ENCODE data around the gene NCOA1. TPM values are rescaled to one million over a fixed set of nuclear protein-coding genes. Genes with fewer than 3 reads are reported as not detected.
"Not testable (repeated sequence)": the region's sequence is repeated elsewhere in the genome, so short reads cannot be mapped to it uniquely, and the experiment has no call there.

NCOA1 gene
- total RNA-seq, 1 donor from 2014 or later: 46.9 TPM

DNA sequence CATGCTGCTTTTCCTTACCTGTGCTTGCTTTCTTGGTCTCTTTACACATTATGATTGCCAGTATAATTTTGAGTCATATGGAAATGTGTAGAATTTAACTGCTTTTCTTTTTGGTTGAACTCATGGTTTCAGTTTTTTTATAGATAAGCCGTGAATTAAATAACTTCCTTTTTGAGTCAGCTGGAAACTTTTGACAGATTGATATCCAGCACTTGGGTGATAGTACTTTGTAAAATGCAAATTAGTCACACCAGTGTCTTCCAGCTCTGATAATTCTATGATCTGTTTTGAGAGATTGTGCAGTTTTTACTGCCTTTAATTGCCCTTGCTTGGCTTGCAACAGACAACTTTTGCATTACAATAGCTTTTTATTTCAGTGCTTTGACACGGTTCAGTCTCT lies 86.4 kb downstream of the NCOA1 start:
- intact Hi-C loops (cut with DNase I): no loop called here
- H3K9me3 ChIP-seq: no peaks in the 10 kb centered on the region
- TF ChIP-seq, protein P1, sequence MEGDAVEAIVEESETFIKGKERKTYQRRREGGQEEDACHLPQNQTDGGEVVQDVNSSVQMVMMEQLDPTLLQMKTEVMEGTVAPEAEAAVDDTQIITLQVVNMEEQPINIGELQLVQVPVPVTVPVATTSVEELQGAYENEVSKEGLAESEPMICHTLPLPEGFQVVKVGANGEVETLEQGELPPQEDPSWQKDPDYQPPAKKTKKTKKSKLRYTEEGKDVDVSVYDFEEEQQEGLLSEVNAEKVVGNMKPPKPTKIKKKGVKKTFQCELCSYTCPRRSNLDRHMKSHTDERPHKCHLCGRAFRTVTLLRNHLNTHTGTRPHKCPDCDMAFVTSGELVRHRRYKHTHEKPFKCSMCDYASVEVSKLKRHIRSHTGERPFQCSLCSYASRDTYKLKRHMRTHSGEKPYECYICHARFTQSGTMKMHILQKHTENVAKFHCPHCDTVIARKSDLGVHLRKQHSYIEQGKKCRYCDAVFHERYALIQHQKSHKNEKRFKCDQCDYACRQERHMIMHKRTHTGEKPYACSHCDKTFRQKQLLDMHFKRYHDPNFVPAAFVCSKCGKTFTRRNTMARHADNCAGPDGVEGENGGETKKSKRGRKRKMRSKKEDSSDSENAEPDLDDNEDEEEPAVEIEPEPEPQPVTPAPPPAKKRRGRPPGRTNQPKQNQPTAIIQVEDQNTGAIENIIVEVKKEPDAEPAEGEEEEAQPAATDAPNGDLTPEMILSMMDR (IDR thresholded peaks at IDR 0.05): no peak
- H3K36me3 ChIP-seq: no peaks in the 10 kb centered on the region
- no peak overlapping the region for H3K4me3 ChIP-seq
- DNase-seq (no peak), ATAC-seq (no peak)
- H3K27ac ChIP-seq: no peak overlapping the region
- no peaks in the 10 kb centered on the region for H3K4me1 ChIP-seq
- no peaks in the 10 kb centered on the region for H3K27me3 ChIP-seq

DNA sequence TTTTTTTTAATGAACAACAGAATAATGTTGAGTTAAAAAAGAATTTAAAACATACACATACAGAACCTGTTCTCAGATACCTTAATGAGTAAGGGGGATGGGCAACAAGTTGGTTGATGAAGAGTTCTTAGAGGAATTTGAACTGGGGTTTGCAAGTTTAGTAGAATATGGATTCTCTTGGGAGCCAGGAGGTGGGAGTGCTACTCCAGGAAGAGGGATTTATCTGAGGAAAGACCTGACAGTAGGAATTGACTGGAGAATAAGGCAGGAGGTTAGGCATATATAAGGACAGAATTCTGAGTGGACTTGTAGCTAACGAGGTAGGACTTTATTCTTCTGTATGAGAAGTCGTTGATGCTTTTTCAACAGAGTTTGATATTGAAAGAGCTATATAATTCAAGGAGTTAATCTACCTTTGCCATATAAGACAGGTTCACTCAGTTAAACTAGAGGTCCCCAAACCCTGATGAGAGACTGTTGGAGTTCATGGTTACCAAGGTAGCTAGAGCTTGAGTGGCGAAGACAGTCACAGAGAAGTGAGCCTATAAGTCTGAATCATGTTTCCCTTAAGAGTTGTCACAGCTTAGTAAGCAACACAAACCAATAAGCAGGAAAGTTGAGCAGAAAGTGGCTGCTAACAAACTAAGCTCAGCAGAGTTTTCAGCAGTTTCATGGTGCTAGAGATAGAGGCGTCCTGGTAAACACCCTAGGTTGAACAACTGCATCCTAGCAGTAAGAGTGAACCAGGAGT lies 88.2 kb downstream of the NCOA1 start:
- H3K4me1 ChIP-seq: no peaks in the 10 kb centered on the region
- no peak overlapping the region for H3K4me3 ChIP-seq
- TF ChIP-seq, protein P1 (IDR thresholded peaks at IDR 0.05): no peak
- no peak overlapping the region for H3K27ac ChIP-seq
- no peaks in the 10 kb centered on the region for H3K36me3 ChIP-seq
- no peaks in the 10 kb centered on the region for H3K27me3 ChIP-seq
- intact Hi-C loops (cut with DNase I): no loop called here
- no peaks in the 10 kb centered on the region for H3K9me3 ChIP-seq
- DNase-seq: no peak
- ATAC-seq: no peak

DNA sequence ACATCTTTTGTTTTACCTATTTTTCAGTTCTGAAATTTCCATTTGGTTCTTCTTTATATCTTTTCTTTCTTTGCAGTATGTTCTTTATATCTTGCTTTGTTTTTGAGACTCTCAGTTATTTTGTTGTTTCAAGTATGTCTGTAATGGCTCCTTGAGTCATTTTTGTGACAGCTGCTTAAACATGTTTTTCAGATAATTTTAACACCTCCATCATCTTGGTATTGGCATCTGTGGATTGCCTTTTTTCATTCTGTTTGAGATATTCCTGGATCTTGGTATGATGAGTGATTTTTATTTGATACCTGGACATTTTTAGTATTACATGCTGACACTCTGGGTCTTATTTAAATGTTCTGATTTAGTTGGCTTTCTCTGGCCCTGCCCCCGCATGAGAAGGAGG lies 89.5 kb downstream of the NCOA1 start:
- TF ChIP-seq, protein P1 (IDR thresholded peaks at IDR 0.05): no peak
- Histone ChIP-seq H3K4me1 (no peaks in the 10 kb centered on the region), H3K9me3 (no peaks in the 10 kb centered on the region), H3K36me3 (no peaks in the 10 kb centered on the region), H3K27ac (no peak overlapping the region), H3K4me3 (no peak overlapping the region), H3K27me3 (no peaks in the 10 kb centered on the region)
- DNase-seq: no peak
- intact Hi-C loops (cut with DNase I): no loop called here
- ATAC-seq: no peak

DNA sequence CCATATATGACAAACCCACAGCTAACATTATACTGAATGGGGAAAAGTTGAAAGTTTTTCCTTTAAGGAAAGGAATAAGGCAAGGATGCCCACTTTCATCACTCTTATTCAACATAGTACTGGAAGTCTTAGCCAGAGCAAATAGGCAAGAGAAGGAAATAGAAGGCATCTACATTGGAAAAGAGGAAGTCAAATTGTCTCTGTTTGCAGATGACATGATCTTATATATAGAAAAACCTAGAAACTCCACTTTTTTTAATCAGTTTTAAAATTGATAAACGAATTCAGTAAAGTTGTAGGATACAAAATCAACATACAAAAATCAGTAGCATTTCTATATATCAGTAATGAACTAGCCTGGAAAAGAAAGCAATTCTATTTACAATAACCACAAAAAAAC lies 90.9 kb downstream of the NCOA1 start:
- H3K4me3 ChIP-seq; H3K27ac ChIP-seq; H3K4me1 ChIP-seq; H3K9me3 ChIP-seq; ATAC-seq; DNase-seq; H3K27me3 ChIP-seq; H3K36me3 ChIP-seq; intact Hi-C loops (cut with DNase I): not testable (repeated sequence)

DNA sequence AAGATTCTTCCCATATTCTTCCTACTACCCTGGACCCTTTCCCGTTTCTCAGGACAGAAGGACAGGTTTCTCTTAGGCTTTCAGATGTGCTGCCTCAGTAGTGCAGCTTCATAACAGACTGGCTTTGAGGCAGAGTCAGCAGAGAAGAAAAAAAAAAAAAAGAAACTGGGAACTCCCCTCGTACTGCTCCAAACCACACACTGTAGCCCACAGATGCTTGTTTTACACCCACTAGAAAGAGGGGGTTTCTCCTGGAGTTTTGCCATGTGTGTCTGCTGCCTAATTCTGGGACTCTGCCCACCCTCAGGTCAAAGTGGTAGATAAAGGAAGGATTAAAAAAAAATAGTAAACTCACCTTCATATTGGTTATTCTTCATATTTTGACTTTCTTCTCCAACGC lies 95.9 kb downstream of the NCOA1 start:
- DNase-seq: no peak
- TF ChIP-seq, protein P1 (IDR thresholded peaks at IDR 0.05): no peak
- no peak for ATAC-seq
- no peaks in the 10 kb centered on the region for H3K4me1 ChIP-seq
- no peaks in the 10 kb centered on the region for H3K27me3 ChIP-seq
- intact Hi-C loops (cut with DNase I): no loop called here
- no peak overlapping the region for H3K27ac ChIP-seq
- H3K4me3 ChIP-seq: no peak overlapping the region
- H3K9me3 ChIP-seq: no peaks in the 10 kb centered on the region
- no peaks in the 10 kb centered on the region for H3K36me3 ChIP-seq

DNA sequence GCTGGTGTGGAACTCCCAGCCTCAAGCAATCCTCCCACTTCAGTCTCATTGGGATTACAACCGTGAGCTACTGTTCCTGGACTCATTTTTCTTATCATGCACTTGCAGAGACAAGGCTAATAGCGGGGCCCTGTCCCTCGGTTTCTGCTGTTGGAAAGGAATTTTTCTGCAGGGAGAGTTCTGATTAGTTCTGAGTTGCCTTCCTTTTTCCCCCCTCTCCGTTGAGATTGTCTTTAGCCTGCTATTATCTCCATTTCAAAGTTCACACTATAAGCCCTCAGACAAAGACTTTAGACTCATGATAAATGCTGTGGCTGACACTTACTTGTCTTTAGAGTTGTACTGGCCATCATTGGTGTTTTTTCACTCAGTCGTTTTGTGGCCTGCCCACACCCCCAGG lies 97.2 kb downstream of the NCOA1 start:
- DNase-seq (no peak), ATAC-seq (no peak)
- no peaks in the 10 kb centered on the region for H3K4me1 ChIP-seq
- H3K4me3 ChIP-seq: no peak overlapping the region
- H3K36me3 ChIP-seq: no peaks in the 10 kb centered on the region
- no peak overlapping the region for H3K27ac ChIP-seq
- TF ChIP-seq, protein P1 (IDR thresholded peaks at IDR 0.05): no peak
- no peaks in the 10 kb centered on the region for H3K27me3 ChIP-seq
- no peaks in the 10 kb centered on the region for H3K9me3 ChIP-seq
- intact Hi-C loops (cut with DNase I): no loop called here
